ENCODE results near the gene AANAT. TPM values are rescaled to one million over a fixed set of nuclear protein-coding genes. Genes with fewer than 3 reads are reported as not detected.

AANAT gene
- total RNA-seq, 1 experiment from 2014 or later, result not detected

DNA sequence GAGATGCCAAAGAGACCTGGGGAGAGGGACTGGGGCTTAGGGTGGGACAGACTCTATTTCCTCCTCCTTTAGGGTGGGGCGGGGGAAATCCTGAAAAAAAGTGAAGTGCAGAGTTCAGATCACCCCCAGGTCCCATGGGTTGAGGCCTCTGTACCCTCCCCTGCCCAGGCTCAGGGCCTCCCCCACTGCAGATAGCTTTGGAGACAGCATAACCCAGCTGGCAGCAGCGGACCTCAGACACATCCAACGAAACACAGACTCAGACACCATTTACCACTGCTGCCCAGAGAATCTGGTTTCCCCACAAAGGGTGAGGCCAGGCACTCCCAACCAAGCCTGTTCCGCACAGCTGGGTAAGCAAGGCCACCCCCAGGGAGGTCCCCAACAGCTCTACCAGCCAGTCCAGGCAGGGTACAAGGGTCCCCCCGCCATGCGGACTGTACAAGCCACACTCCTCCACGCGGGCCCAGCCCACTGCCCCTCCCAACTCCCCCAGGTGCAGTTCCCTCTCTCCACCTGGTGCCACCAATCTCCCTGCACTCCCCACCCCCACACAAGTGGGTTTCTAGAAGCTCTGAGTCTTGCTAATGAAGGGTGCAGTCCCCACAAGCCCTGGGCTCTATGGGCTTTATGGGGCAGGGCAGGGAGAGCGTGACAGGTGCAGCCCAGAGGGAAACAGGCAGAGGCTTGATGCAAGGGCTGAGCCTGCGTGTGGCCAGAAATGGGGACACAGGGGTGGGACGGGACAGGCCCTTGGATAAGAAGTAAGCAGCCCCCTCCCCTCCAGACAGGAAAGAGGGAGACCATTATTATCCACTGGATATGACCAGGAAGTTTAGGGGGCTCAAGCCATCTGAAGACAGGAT lies 25.0 kb downstream of the AANAT start:
- intact Hi-C loops (cut with micrococcal nuclease; ENCODE audit: unreplicated experiment), result no loop called here
- H3K27me3 Mint-ChIP-seq (ENCODE audit: unreplicated experiment), result no peaks in the 10 kb centered on the region

DNA sequence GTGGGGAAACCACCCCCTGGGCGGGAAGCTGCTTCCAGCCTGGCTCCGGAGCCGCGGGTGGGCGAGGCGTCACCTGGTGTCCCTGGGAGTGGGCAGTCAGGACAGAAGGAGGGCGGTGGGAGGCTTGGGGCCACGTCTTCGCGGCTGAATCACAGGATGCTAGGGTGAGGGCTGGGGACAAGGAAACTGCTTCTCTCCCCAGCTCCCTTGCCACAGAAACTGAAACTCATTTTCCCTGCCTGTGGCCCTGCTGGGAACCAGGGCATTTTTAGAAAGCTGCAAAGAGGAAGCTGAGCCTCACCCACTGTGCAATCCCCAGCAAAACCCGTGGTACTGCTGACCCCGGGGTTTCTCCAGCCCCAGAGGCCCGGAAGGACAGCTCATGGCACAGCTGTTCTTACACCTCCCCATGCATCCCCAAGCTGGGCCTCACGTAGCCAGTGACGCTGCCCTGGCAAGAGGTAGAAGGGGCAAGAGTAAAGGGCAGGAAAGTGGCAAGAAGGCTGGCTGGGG lies 25.6 kb downstream of the AANAT start:
- Mint-ChIP-seq H3K36me3 (ENCODE audit: insufficient read depth, unreplicated experiment) (no peaks in the 10 kb centered on the region), H3K27me3 (ENCODE audit: unreplicated experiment) (no peaks in the 10 kb centered on the region), H3K4me1 (ENCODE audit: low read depth, unreplicated experiment) (peaks cover 25% of the 10 kb centered on the region), H3K4me3 (ENCODE audit: low read depth, unreplicated experiment) (peak overlapping the region; percentile 24), H3K9me3 (ENCODE audit: low read depth, unreplicated experiment) (no peaks in the 10 kb centered on the region), H3K27ac (ENCODE audit: unreplicated experiment) (peak overlapping the region; percentile 58)
- no TSS peak for BruUV-seq (replicated peaks)
- CTCF ChIA-PET, result interaction anchor here (0.6 to 1.5 kb wide), 3 partner anchors 9 to 139 kb away, joined by 3 to 5 read pairs (median 3); partner anchors contain the start of genes PRPSAP1 and RHBDF2
- intact Hi-C loops (cut with micrococcal nuclease; ENCODE audit: unreplicated experiment), result no loop called here
- DNase-seq, result peak; percentile 39
- TF ChIP-seq, protein P1, sequence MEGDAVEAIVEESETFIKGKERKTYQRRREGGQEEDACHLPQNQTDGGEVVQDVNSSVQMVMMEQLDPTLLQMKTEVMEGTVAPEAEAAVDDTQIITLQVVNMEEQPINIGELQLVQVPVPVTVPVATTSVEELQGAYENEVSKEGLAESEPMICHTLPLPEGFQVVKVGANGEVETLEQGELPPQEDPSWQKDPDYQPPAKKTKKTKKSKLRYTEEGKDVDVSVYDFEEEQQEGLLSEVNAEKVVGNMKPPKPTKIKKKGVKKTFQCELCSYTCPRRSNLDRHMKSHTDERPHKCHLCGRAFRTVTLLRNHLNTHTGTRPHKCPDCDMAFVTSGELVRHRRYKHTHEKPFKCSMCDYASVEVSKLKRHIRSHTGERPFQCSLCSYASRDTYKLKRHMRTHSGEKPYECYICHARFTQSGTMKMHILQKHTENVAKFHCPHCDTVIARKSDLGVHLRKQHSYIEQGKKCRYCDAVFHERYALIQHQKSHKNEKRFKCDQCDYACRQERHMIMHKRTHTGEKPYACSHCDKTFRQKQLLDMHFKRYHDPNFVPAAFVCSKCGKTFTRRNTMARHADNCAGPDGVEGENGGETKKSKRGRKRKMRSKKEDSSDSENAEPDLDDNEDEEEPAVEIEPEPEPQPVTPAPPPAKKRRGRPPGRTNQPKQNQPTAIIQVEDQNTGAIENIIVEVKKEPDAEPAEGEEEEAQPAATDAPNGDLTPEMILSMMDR (IDR thresholded peaks at IDR 0.05; ENCODE audit: unreplicated experiment), result no peak

More for the DNA sequence above, 25.0 kb downstream of the AANAT start:
- DNase-seq, result no peak
- TF ChIP-seq, protein P1 (IDR thresholded peaks at IDR 0.05; ENCODE audit: unreplicated experiment), result no peak
- Mint-ChIP-seq H3K9me3 (ENCODE audit: low read depth, unreplicated experiment) (no peaks in the 10 kb centered on the region), H3K27ac (ENCODE audit: unreplicated experiment) (peak overlapping the region; percentile 58), H3K4me1 (ENCODE audit: low read depth, unreplicated experiment) (peaks cover 18% of the 10 kb centered on the region), H3K36me3 (ENCODE audit: insufficient read depth, unreplicated experiment) (no peaks in the 10 kb centered on the region), H3K4me3 (ENCODE audit: low read depth, unreplicated experiment) (peak overlapping the region; percentile 24)
- BruUV-seq (replicated peaks), result no TSS peak
- CTCF ChIA-PET, result interaction anchor here (1.4 to 1.5 kb wide), 2 partner anchors 9 to 139 kb away, joined by 3 read pairs; partner anchors contain the start of genes PRPSAP1 and RHBDF2

DNA sequence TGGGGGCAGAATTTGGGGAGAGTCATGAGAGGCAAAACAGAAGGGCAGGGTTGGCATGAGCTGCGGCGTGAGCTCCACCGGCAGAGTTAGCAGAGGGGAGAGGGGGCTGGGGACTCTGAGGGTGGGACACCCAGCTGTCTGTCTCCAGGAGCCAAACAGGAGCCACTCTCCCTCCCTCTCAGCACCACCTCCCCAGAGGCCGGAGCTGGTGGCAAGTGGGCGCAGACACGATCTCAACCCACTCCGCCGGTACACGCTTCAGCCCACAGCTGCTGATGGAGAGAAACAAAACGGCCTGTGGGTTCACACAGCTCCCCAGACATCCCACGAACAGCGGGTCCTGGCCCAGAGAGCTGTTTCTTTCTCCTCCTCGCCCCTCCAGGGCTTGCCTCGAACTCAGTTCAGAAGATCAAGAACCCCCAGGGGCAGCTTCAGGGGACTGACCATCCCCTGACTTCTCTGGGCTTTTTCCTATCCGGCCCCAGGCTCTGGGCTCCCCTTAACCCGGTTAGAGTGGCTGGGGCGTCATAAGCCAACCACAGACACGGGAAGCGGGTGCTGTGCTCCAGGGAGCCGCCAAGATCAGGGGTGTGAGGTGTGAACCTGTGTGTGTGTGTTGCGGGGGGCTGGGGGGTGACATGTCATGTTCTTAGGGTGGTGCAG lies 26.2 kb downstream of the AANAT start:
- CTCF ChIA-PET, result interaction anchor here (0.6 to 1.5 kb wide), 3 partner anchors 8 to 140 kb away, joined by 3 to 5 read pairs (median 3); partner anchors contain the start of genes PRPSAP1 and RHBDF2

More for the DNA sequence above, 26.2 kb downstream of the AANAT start:
- no TSS peak for BruUV-seq (replicated peaks)
- TF ChIP-seq, protein P1 (IDR thresholded peaks at IDR 0.05; ENCODE audit: unreplicated experiment), result no peak
- no peak for DNase-seq
- intact Hi-C loops (cut with micrococcal nuclease; ENCODE audit: unreplicated experiment), result no loop called here
- H3K27me3 Mint-ChIP-seq (ENCODE audit: unreplicated experiment), result no peaks in the 10 kb centered on the region
- H3K27ac Mint-ChIP-seq (ENCODE audit: unreplicated experiment), result peak overlapping the region; percentile 58
- no peaks in the 10 kb centered on the region for H3K9me3 Mint-ChIP-seq (ENCODE audit: low read depth, unreplicated experiment)
- peak overlapping the region; percentile 24 for H3K4me3 Mint-ChIP-seq (ENCODE audit: low read depth, unreplicated experiment)
- peaks cover 30% of the 10 kb centered on the region for H3K4me1 Mint-ChIP-seq (ENCODE audit: low read depth, unreplicated experiment)
- no peaks in the 10 kb centered on the region for H3K36me3 Mint-ChIP-seq (ENCODE audit: insufficient read depth, unreplicated experiment)
